Pulmonary artery endothelial cell (primary cell): ENCODE measurements around the gene CRTAP. TPM values are rescaled to one million over a fixed set of nuclear protein-coding genes. Genes with fewer than 3 reads are reported as not detected.
A peak's percentile ranks its signal among the peaks of the same experiment; 100 is the strongest.
"Not testable (repeated sequence)": the region's sequence is repeated elsewhere in the genome, so short reads cannot be mapped to it uniquely, and the experiment has no call there.

ENCODE experiments used
- DNase-seq: peaks from one replicate; pipeline ENCODE4 v3.0.0-alpha.2; 2011; ENCODE audit warnings: low read depth, low spot score
- total RNA-seq: library from RNA; depleted of rRNA; stranded (reverse); fragments of >200 nt; gene quantifications from 2 replicates; pipeline ENCODE4 v1.2.3, GENCODE V29; 2014

The CRTAP gene
- total RNA-seq, 1 donor from 2014 or later, result 210 TPM

DNA sequence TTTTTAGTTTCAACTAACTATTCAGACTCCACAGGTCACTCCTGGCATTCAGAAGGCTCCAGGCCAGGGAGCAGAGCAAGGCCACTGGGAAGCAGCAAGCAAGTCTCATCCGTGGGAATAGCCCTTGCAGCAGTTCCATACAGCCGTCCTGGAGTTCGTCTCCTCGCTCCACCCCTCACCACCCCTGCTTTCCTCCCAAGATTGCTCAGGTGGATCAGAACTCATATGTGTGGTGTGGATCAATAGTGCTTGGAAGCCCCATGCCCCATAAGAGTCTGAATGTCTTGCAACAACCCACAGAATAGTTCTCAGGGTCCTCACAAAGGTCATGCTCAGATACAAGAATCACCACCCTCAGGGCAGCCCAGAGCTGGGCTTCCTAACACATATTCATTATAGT, 60.3 kb downstream of the CRTAP start:
- no peak for DNase-seq

DNA sequence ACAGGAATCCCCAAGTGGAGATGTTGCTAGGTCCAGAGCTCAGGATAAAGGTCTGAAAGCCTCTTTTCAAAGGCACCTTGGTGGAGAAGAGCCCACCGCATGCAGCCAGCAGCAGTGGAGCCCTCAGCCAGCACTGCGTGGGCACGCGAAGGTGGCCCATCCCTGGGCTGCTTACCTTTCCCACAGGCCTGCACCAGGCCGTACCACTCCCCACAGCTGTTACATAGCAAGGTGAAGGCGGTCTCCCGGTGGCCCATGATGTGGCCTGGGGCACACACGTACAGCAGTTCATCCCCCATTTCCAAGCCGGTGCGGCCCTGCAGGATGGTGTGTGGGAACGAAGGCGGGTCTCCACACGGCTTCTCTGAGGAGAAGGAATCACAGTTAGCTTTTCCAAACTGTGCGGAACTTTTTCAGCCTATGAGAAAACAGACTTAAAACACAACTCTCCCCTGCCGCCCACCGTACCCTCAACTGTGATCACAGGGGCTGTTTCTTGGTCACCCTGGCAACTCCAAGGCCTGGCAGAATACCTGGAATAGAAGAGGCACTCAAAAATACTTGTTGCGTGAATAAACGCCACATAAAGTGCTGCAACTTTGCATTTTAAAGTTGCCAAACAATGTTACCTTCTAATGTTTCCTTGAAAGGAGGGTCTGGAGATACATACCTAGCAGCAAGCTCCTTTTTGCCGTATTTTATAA, 61.0 kb downstream of the CRTAP start:
- no peak for DNase-seq

DNA sequence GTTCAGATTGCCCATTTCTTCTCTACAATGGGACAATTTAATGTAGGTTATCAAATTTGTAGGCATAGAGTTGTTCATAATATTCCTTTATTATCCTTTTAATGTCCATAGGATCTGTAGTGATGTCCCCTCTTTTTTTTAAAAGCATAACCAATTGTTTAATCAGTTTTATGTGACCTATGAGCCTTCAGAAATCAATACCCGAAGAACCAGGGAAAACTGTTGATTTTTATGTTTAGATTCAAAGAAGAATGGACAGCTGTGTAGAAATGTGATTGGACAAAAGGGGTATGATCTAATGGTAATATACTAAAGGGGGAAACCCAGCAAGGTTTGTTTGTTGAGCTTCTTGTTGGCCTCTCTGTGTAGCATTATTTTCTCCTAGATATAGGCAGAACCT, 65.3 kb downstream of the CRTAP start:
- no peak for DNase-seq

DNA sequence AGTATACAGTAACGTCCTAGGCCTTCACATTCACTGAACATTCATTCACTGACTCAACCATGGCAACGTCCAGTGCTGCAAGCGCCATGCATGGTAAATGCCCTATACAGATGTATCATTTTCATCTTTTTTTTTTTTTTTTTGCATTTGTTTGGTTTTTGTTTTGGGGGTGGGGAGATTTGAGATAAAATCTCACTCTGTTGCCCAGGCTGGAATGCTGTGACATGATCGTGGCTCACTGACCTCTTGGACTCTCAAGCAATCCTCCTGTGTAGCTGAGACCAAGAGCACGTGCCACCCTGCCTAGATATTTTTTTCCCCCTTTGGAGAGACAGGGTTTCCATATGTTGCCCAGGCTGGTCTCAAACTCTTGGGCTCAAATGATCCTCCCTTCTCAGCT, 67.4 kb downstream of the CRTAP start:
- no peak for DNase-seq

DNA sequence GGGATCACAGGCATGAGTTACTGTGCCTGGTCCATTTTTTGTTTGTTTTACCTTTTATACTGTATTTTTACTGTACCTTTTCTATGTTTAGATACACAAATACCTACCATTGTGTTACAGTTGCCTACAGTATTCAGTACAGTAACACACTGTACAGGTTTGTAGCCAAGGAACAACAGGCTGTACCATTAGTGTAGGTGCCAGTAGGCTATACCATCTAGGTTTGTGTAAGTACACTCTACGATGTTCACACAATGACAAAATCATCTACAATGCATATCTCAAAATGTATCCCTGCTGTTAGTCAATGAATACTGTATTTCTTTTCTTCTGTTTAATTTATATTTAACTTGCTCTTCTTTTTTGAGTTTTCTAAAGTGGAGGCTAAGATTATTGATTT, 67.8 kb downstream of the CRTAP start:
- DNase-seq, result not testable (repeated sequence)

DNA sequence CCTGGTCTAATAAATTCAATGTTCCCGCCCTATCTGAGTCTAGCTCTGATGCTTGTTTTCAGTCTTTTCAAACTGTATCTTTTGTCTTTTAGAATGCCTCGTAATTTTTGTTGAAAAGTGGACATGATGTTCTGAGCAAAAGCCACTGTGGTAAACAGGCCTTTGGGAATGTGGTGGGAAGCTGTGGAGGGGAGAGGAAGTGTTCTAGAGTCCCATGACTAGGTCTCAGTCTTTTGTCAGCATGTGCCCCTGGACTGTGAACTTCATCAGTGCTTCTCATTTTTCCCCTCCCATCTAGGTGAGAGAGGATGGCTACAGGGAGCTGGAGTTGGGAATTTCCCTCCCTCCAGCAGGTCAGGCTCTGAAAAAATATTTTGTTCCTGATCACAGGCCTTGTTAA, 71.0 kb downstream of the CRTAP start:
- DNase-seq, result no peak

DNA sequence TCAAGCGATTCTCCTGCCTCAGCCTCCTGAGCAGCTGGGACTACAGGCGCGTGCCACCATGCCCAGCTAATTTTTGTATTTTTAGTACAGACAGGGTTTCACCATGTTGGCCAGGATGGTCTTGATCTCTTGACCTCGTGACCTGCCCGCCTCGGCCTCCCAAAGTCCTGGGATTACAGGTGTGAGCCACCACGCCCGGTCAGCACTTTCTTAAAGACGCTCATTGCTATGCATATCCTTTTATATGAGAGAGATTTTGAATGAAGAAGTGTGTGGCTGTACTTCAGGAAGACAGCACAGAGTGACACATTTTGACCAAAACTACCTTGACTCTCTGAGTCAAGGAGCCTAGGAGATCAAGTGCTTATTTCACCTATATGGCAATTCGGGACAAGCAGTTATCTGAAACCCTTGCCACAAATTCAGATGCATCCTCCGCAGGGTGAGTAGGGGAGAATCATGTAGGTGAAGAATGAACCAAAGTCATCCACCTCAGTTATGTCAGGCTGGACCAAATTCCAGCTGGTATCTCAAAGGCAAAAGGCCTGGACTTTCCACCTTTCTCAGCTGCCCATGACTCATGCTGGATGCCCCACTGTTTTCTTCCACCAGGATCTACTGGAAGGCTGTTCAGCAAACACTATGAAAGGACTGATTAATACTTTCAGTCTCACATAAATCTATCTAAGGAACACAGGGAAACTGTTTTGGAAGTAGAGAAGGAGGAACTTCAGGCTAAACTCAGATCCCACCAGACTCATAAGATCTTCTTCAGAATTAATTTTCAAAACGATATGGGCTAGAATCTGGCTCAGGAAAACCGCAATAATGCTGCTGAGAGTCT, 72.9 kb downstream of the CRTAP start:
- peak; percentile 57 for DNase-seq

DNA sequence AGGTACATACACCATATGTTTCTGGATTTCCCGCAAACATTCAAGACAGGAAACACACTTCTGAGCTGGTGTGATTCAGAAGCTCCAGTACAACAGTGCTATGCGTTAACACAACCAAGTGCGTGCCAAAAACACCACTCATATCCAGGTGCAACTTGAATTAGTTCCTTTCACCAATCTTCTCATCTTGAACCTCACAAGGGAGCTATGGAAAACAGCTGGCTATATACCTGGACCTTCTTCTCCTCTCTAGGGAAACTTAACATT, 73.5 kb downstream of the CRTAP start:
- peak; percentile 81 for DNase-seq

DNA sequence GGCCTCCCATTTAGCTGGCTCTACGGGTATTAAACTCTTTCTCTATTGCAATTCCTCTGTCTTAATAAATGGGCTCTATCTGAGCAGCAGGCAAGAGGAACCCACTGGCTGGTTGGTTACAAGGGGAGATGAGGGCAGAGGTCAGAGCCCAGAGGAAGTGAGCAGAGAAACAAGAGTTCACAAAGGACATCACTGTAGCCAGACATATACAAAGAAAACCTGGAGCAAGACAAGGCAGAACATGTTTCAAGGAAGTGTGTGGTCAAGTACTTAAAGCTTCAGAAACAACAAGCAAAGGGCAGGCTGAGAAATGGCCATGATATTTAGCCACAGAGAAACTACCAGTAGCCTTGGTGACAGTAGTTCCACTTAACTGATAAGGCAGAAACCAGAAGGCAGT, 80.5 kb downstream of the CRTAP start:
- no peak for DNase-seq

DNA sequence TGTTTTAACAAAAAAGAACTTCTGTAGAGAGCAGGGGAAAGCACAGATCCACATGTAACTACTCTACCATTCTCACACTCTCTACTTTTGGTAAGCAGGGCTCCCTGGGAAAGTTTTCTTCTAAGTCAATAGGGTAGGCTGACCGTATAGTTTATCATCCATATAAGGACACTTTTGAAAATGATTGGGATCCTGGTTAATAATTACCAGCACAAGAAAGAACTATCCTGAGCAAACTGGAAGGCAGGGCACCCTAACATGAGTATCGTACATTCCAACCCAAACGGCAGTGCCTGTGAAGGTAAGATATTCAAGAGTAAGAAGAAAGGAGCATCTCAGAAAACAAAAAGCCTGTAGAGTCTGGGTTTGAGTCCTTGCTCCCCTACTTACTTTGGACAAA, 82.7 kb downstream of the CRTAP start:
- DNase-seq, result no peak

Other genes with a start within 250 kb of the CRTAP start
- gene CCR4, start 162.4 kb upstream of the CRTAP start, total RNA-seq, result 0.21 TPM in 1 of 2 replicates, not detected in the other
- gene GLB1, start 16.9 kb upstream of the CRTAP start, total RNA-seq, result 51.6 and 61.5 TPM in 2 replicates
- gene TMPPE, start 16.9 kb upstream of the CRTAP start, total RNA-seq, result 6.5 and 11.1 TPM in 2 replicates
- gene SUSD5, start 104.8 kb downstream of the CRTAP start, total RNA-seq, result 0.59 and 3.8 TPM in 2 replicates
- 14.5 and 15.2 TPM in 2 replicates for gene FBXL2, start 163.4 kb downstream of the CRTAP start, total RNA-seq